GM18517 (cell line): ENCODE results near the gene SINHCAF.
"Not testable (repeated sequence)": the region's sequence is repeated elsewhere in the genome, so short reads cannot be mapped to it uniquely, and the experiment has no call there.

Experiments
- ATAC-seq: cut with Tn5 transposase; IDR thresholded peaks from one replicate; pipeline ENCODE4 v1.9.1; 2021; ENCODE audit warnings: mild to moderate bottlenecking, moderate library complexity; ENCODE audit not compliant: unreplicated experiment

The SINHCAF gene, protein sequence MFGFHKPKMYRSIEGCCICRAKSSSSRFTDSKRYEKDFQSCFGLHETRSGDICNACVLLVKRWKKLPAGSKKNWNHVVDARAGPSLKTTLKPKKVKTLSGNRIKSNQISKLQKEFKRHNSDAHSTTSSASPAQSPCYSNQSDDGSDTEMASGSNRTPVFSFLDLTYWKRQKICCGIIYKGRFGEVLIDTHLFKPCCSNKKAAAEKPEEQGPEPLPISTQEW

DNA sequence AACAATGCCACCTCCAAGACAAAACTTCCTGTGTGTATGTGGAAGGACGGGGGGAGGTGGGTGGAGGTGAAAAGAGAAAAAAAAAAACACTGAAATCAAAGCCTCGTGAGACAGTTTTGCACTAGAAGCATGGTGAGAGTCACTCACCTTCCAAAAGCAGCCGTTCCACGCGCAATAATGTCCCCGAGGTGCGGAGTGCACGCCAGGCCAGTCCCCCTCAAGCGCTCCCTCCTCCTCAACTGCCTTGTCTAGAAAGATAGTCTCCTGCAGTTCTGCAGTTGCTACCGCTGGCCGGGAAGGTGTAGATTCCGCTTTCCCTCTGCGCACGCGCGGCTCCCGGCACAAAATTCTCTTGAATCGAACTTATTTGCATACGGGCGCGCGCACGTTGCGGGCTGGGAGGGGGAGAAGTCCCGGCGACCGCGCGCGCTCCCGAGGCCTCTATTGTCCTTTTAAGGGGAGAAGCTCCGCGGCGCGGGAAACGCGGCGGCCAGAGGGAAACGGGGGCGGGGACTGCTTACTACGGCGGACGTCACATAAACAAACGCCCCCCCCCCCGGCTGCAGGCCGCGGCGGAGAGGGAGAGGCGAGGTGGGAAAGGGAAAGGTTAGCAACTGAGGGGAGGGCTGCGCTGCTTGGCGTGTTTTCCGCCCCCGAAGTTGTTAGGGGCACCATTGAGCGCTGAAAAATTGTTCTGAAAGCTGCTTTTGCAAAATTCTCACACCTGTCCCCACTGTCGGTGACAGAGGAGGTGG, at the start of gene SINHCAF:
TSS of gene SINHCAF (minus strand) at position 274 of the 755 bp plus-strand sequence. CDS start 27,946 bp downstream, outside the sequence.
- peak; percentile 63 for ATAC-seq

DNA sequence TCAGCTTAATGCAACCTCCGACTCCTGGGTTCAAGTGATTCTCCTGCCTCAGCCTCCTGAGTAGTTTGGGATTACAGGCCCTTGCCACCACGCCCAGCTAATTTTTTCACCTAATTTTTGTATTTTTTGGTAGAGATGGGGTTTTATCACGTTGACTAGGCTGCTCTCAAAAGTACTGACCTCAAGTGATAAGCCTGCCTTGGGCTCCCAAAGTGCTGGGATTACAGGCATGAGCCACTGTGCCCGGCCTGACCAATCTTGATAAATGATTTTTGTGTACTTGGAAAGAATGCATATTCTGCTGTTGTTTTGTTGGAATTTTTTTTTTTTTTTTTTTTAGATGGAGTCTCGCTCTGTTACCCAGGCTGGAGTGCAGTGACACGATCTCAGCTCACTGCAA, 49.5 kb upstream of the SINHCAF start:
- ATAC-seq = not testable (repeated sequence)

DNA sequence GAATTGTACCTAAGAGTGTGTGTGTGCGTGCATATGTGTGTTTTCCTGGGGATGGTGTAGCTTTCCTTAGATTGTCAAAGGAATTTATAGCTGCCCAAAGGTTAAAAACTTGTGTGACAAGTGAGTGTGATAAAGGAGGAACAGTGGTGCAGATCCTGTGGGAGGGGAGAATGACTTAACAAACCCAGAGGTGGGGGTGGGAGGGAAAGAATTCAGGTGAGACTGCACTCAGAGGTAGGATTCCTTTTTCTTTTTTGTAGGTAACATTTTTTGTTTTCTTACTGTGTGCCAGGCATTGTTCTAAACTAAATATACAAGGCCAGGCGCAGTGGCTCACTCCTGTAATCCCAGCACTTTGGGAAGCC, 45.3 kb upstream of the SINHCAF start:
- ATAC-seq = no peak

DNA sequence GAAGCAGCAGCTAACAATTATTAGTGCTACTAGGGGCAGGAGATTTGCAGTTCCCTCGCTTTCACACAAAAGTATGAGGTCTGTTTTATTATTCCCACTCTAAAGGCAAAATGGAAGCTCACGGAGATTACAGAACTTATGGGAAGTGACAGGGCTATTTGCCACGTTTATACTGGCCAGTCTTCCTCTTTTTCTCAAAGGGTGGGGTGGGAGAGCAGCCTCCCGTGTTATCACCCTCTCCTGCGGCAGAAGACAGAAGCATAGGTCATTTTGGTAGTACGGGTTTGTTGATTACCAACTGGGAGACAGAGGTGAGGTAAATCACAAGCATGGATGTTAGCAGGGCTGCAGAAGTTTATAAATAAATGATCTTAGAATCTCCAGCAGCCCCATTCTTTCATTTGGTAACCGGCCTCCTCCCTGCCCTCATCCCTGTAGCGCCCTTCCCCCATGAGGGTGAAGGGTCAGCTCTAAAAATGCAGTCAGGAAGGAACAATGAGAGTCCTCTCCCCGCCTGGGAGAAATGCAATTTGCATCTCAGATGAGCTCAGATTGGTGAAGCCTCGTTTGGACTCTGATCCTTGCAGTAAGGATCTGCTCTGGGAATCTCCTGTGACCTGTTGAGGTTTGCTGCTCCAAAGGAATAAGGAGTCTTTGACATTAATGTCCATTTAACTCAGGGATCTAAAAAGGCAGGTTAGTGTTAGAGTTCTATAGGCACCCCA, 44.7 kb upstream of the SINHCAF start:
- no peak for ATAC-seq

DNA sequence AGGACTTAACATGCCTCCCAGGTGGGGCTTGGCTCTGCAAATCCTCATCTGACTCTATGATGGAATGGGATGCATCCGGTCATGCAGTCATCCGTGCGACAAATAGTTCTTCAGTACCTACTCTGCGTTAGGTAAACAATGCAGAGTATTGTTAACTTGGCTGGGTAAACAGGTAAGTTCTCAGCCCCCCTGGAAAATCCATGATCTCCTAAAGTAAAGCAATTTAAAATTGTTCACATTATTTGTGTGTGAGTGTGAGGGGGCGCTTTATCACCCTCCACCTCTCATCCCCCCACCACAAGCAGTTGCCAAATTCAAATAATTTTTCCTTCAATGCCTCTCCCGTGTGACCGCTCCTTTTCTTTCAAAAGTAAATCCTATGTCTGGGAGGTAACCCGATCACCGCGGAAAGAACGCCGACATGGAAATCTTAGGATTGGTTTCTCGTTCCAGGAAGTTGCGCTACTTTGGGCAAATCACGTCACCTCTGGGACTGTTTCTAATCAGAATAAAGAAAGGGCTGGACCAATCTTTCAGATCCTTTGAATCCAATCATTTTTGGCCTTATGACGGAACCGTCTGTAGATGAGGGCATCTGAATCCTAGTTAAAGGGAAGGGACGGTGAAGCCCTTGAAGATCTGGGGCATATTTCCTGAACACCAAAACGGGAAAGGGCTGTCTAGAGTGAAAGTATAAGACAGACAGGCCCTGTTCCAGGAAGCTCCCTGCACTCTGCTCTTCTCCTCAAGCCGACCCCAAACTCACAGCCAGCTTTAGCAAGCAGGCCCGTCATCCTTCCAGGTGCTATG, 44.0 kb upstream of the SINHCAF start:
- no peak for ATAC-seq

DNA sequence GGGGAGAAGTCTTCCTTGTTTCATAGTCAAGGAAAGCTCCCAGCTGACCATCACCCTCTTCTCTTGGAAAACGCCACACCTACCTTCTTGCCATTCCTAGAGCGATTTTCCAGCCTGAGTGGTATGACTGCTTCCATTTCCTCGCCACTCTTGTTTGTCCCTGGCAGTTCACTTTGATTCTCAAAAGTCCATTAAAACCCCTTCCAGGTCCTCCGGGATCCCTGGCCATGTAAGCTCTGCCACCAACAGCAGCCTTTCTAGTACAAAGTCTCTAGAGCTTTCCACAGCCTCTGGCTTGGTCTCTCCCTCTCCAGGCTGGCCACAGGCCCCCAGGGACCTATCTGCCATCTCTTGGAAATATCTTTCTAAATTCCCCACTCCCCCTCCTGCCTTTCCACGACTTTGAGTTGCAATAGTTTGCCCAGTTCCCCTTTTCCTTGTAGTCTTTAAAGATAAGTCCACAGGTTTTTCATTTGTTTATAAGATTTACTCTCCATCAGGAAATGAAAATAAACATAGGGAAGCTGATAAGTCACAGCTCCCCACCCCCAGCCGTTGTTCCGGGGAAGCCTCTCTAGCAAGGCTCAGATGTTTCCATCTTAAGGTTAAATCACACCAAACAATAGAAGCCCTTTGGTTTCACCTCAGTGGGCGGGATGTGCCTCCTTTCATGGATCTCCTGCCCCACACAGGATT, 42.9 kb upstream of the SINHCAF start:
- no peak for ATAC-seq

DNA sequence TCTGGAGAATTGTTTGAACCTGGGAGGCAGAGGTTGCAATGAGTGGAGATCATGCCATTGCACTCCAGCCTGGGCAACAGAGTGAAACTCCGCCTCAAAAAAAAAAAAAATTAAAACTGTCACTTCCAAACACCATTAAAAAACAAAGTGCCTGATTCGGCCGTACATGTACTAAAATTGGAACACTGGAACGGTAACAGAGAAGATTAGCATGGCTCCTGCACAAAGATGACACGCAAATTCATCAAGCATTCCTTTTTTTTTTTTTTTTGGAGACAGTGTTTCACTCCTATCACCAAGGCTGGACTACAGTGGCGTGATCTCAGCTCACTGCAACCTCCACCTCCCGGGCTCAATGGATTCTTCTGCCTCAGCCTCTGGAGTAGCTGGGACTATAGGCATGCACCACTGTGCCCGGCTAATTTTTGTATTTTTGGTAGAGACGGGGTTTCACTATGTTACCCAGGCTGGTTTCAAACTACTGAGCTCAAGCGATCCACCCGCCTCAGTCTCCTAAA, 40.2 kb upstream of the SINHCAF start:
- ATAC-seq = no peak

DNA sequence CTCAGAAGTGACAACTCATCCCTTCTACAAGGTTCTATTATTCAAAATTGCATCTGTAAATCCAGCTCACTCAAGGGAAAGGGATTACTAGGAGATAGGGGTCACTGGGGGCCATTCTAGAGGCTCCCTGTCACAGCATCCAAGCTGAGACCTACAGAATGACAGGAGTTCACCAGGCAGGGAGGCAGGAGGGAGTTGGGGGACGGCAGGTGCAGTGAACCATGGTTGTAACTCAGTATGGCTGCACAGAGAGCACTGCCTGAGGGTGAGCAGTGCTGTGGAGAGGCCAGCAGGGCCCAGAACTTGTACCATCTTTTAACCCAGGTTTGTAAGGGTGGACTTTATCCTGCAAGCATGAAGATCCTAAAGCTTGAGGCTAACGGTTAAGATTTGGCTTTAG, 37.9 kb upstream of the SINHCAF start:
- no peak for ATAC-seq

GRCh38 chr12:31363416-31363809, 37.5 kb upstream of the SINHCAF start:
- ATAC-seq = peak; percentile 14

GRCh38 chr12:31362759-31363415, 36.9 kb upstream of the SINHCAF start:
- ATAC-seq = peak; percentile 79

GRCh38 chr12:31362115-31362758, 36.3 kb upstream of the SINHCAF start:
- ATAC-seq = peak; percentile 39

DNA sequence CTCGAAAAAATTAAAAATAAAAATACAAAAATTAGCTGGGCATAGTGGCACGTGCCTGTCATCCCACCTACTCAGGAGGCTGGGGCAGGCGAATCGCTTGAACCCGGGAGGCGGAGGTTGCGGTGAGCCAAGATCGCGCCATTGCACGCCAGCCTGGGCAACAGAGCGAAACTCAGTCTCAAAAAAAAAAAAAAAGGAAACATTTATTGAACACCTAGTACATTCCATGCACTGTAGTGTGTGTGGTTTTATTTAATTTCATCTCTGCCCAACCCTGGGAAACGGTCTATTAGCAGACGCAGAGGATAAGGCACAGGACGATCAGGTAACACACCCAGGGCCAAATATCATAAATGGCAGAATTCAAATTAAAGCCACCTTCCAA, 35.8 kb upstream of the SINHCAF start:
- no peak for ATAC-seq

GRCh38 chr12:31355747-31356107, 29.8 kb upstream of the SINHCAF start:
- ATAC-seq = no peak

- no peak for ATAC-seq
These were observed 28.1 kb upstream of the SINHCAF start for GRCh38 chr12:31353750-31354708.

GRCh38 chr12:31346267-31346666, 20.3 kb upstream of the SINHCAF start:
- no peak for ATAC-seq

DNA sequence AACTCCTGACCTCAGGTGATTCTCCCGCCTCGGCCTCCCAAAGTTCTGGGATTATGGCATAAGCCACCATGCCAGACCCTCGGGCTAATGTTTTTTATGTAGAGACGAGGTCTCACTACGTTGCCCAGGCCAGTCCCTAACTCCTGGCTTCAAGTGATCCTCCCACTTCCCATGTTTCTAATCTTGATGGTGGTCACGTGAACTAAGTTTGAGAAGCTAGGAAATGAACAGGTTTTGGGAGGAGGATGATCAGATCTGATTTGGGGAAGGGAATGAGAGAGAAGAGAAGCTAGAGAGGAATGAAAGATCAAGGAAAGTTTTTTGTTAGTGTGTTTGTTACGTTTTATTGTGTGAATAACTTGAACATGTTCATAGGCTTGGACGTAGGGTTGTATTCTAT, 17.2 kb upstream of the SINHCAF start:
- no peak for ATAC-seq

DNA sequence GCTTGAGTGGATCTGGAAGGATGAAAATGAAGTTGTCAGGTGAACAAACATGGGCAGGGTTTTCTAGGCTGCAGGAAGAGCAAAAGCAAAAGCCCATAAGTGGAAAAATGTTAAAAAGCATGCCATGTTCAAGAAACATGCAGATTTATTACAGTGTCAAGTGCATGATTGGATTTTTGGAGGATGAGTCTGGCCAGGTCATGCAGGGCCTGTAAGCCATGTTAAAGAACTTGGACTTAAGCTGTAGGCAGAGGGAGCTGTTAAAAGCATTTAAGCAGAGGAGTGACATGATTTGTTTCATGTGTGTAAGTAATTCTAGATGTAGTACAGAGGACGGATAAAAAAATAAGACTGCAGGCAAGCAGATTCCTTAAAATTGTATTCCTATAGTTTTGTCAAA, 16.3 kb upstream of the SINHCAF start:
- no peak for ATAC-seq
